Activated CD4-positive, alpha-beta T cell treated with anti-CD3 and anti-CD28 coated beads, Interleukin-2, amount 50 U/mL, for 1 hour (primary cell): ENCODE results near the gene FAM216B.
"Not testable (repeated sequence)": the region's sequence is repeated elsewhere in the genome, so short reads cannot be mapped to it uniquely, and the experiment has no call there.

Experiments used
- DNase-seq: peaks from one replicate; pipeline ENCODE4 v3.0.0-alpha.2; 2020

The FAM216B gene

GRCh38 chr13:42788601-42789000 lies 7.2 kb downstream of the FAM216B start:
- DNase-seq = no peak

GRCh38 chr13:42792154-42792553 lies 10.8 kb downstream of the FAM216B start:
- no peak for DNase-seq

GRCh38 chr13:42794577-42795275 lies 13.3 kb downstream of the FAM216B start:
- no peak for DNase-seq

GRCh38 chr13:42795666-42796065 lies 14.3 kb downstream of the FAM216B start:
- no peak for DNase-seq

- DNase-seq = no peak
These were observed 15.5 kb downstream of the FAM216B start for GRCh38 chr13:42796747-42797356.

GRCh38 chr13:42798118-42798517 lies 16.7 kb downstream of the FAM216B start:
- no peak for DNase-seq

- no peak for DNase-seq
These were observed 18.8 kb downstream of the FAM216B start for GRCh38 chr13:42800109-42800643.

GRCh38 chr13:42803563-42804204 lies 22.3 kb downstream of the FAM216B start:
- no peak for DNase-seq

- no peak for DNase-seq
These were observed 23.0 kb downstream of the FAM216B start for GRCh38 chr13:42804244-42804874.

GRCh38 chr13:42807241-42807640 lies 25.9 kb downstream of the FAM216B start:
- no peak for DNase-seq

GRCh38 chr13:42807866-42808265 lies 26.5 kb downstream of the FAM216B start:
- no peak for DNase-seq

- DNase-seq = no peak
These were observed 27.1 kb downstream of the FAM216B start for GRCh38 chr13:42808341-42808940.

GRCh38 chr13:42812316-42812715 lies 30.9 kb downstream of the FAM216B start:
- no peak for DNase-seq

- DNase-seq = no peak
These were observed 33.5 kb downstream of the FAM216B start for GRCh38 chr13:42814868-42815267.

- no peak for DNase-seq
These were observed 34.3 kb downstream of the FAM216B start for GRCh38 chr13:42815681-42816080.

GRCh38 chr13:42816538-42816937 lies 35.2 kb downstream of the FAM216B start:
- DNase-seq = no peak

- DNase-seq = not testable (repeated sequence)
These were observed 38.3 kb downstream of the FAM216B start for GRCh38 chr13:42819687-42820086.

- no peak for DNase-seq
These were observed 39.1 kb downstream of the FAM216B start for GRCh38 chr13:42820451-42820850.

GRCh38 chr13:42821437-42821836 lies 40.1 kb downstream of the FAM216B start:
- no peak for DNase-seq

- DNase-seq = no peak
These were observed 51.1 kb downstream of the FAM216B start for GRCh38 chr13:42832341-42833096.

- no peak for DNase-seq
These were observed 53.6 kb downstream of the FAM216B start for GRCh38 chr13:42834946-42835345.
